ENCODE measurements around the gene RIMBP3C.
"Not testable (repeated sequence)": the region's sequence is repeated elsewhere in the genome, so short reads cannot be mapped to it uniquely, and the experiment has no call there.

Gene RIMBP3C

DNA sequence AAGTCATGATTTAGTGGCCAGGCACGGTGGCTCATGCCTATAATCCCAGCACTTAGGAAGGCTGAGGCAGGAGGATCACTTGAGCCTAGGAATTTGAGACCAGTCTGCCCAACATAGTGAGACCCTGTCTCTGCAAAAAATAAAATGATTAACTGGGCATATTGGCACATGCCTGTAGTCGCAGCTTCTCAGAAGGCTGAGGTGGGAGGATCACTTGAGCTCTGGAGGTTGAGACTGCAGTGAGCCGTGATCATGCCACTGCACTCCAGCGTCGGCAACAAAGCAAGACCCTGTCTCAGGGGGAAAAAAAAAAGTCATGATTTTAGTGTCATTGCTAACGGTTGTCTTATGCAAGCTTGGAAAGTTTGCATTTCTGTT lies 28.2 kb upstream of the RIMBP3C start:
- in situ Hi-C loops (cut with MboI; ENCODE audit: low pct_unique_long_range_greater_than_20kb, low sequenced_read_pairs, unreplicated experiment) = no loop called here
- TF ChIP-seq CTCF (IDR thresholded peaks at IDR 0.05; ENCODE audit: extremely low read depth, insufficient read depth, missing control alignments) = no peak
- no peak for DNase-seq (ENCODE audit: low spot score)

DNA sequence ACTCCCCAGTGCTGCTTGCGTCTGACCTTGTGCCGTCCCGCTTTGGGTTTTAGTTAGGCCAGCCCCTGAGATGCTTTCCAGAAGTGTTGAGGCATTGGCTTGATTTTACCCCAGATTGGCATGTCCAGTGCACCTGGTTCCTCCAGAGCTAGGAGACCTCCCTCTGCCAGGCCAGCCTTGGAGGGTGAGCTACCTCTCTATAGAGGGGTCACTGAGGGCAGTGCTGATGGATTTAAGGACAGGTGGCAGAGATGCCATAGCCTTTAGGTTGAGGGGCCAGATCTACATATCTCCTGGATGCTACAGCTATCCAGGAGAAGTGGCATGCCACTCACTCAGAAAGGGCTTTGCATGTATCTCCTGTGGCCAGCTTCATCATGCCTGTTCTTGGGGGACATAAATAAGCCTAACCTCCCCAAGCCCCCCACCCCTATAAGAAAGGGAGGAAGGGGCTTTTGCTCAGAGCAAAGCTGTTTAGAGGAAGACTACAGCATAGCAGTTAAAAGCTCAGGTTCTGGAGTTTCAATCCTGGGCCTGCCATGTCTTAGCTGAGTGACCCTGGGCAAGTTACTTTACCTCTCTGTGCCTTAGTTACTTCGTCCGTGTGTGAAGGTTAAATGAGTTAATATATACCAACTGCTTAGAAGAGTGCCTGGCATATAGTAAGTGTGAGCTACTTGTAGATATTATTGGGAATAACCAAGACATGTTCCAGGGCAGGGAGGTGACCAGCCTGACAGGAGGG lies 22.7 kb upstream of the RIMBP3C start:
- TF ChIP-seq CTCF (IDR thresholded peaks at IDR 0.05; ENCODE audit: extremely low read depth, insufficient read depth, missing control alignments) = no peak
- in situ Hi-C loops (cut with MboI; ENCODE audit: low pct_unique_long_range_greater_than_20kb, low sequenced_read_pairs, unreplicated experiment) = no loop called here
- DNase-seq (ENCODE audit: low spot score) = no peak

- TF ChIP-seq CTCF (IDR thresholded peaks at IDR 0.05; ENCODE audit: extremely low read depth, insufficient read depth, missing control alignments) = no peak
- no peak for DNase-seq (ENCODE audit: low spot score)
- in situ Hi-C loops (cut with MboI; ENCODE audit: low pct_unique_long_range_greater_than_20kb, low sequenced_read_pairs, unreplicated experiment) = no loop called here
These were observed 22.1 kb upstream of the RIMBP3C start for GRCh38 chr22:21573293-21573734.

DNA sequence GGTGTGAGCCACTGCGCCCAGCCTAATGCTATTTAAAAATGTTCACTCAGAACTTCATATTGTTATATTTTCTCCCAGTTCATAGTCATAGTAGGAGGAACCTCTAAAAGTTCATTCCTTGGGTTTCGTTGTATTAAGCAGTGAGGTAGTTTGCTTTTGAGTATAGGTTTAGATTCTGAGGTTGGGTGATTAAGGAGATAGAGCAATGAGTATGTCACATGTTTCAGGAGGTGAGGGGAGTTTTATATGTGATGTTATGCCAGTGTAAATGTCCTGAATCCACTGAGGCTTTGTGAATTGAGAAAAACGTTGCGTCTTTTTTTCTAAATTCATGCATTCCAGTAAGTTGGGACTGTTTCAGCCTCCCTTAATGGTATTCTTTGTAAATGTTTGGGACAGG lies 20.4 kb upstream of the RIMBP3C start:
- DNase-seq (ENCODE audit: low spot score) = no peak
- in situ Hi-C loops (cut with MboI; ENCODE audit: low pct_unique_long_range_greater_than_20kb, low sequenced_read_pairs, unreplicated experiment) = no loop called here
- TF ChIP-seq CTCF (IDR thresholded peaks at IDR 0.05; ENCODE audit: extremely low read depth, insufficient read depth, missing control alignments) = no peak

DNA sequence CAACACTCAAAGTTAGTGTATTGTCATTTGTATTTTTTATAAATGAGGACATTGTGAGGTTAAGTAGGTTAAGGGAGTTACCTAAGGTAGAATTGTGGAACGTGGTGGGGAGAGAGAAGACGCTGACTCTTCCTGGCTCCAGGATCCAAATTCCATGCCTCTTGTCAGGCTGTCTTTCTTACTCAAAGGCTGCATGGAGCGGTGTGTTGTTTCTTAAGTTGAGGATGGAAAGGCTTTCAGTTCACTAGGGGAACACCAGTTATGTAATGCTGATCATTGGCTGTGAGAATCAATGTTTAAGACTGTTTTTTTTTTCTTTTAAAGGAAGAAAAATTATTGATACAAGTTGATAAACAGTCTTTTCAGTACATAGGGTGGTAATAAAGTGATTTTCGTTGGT lies 19.1 kb upstream of the RIMBP3C start:
- in situ Hi-C loops (cut with MboI; ENCODE audit: low pct_unique_long_range_greater_than_20kb, low sequenced_read_pairs, unreplicated experiment) = no loop called here
- no peak for TF ChIP-seq CTCF (IDR thresholded peaks at IDR 0.05; ENCODE audit: extremely low read depth, insufficient read depth, missing control alignments)
- no peak for DNase-seq (ENCODE audit: low spot score)

DNA sequence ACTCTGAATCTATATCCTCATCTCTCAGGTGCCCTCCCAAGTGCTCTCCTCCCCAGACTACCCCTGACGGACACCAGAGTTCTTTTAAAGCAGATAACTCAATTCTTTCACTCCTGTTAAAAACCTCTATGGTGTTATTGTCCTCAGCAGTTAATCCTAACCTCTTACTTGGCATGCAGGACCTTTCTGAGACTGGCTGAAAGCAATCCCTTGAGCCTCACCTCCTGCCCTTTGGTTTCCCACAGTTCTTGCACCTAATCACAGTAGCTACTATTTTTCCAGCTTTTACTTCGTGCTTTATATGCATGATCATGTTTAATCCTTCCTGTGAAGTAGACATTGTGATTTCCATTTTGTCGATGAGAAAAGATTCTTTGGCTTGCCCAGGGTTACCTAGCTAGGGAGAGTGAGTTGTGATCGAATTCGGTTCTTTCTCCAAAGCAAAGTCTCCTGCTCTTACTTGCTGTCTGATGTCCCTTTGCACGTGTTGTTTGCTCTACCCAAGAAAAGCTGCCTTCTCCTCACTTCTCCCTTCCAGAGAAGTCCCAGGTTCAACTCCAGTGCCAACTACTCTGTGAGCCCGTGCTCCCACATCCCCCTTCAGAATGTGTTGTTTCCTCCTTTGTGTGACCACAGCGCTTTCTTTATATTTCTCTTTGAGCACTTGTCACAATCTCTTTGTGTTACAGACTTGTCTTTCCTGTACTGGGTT lies 18.4 kb upstream of the RIMBP3C start:
- in situ Hi-C loops (cut with MboI; ENCODE audit: low pct_unique_long_range_greater_than_20kb, low sequenced_read_pairs, unreplicated experiment) = no loop called here
- no peak for TF ChIP-seq CTCF (IDR thresholded peaks at IDR 0.05; ENCODE audit: extremely low read depth, insufficient read depth, missing control alignments)
- DNase-seq (ENCODE audit: low spot score) = no peak

DNA sequence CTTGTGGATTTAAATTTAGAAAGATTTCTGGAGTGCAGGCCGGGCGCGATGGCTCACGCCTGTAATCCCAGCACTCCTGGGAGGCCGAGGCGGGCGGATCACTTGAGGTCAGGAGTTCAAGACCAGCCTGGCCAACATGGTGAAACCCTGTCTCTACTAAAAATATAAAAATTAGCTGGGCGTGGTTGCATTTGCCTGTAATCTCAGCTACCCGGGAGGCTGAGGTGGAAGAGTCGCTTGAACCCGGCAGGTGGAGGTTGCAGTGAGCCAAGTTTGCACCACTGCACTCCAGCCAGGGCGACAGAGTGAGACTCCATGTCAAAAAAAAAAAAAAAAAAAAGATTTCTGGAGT lies 17.8 kb upstream of the RIMBP3C start:
- DNase-seq (ENCODE audit: low spot score); in situ Hi-C loops (cut with MboI; ENCODE audit: low pct_unique_long_range_greater_than_20kb, low sequenced_read_pairs, unreplicated experiment): not testable (repeated sequence)
